Measurements from ENCODE around the gene MTO1.

Gene MTO1

GRCh38 chr6:73532293-73532692 is 70.8 kb downstream of the MTO1 start:
- Histone ChIP-seq H3K9me3 (ENCODE audit: insufficient read depth, low read length) (no peaks in the 10 kb centered on the region), H3K9me2 (replicated peaks; ENCODE audit: insufficient read depth, low read length) (no peaks in the 10 kb centered on the region), H4K20me1 (ENCODE audit: low read depth, low read length) (no peaks in the 10 kb centered on the region), H3K79me2 (ENCODE audit: insufficient read depth, low read length) (no peaks in the 10 kb centered on the region), H3K4me3 (ENCODE audit: insufficient read depth, low read length, poor library complexity, severe bottlenecking) (no peak overlapping the region), H3K36me3 (ENCODE audit: low read length) (no peaks in the 10 kb centered on the region), H3F3A (ENCODE audit: insufficient read depth) (no peaks in the 10 kb centered on the region), H2AFZ (ENCODE audit: low read depth, low read length, severe bottlenecking) (no peak overlapping the region), H3K4me2 (ENCODE audit: low read depth, low read length, poor library complexity, severe bottlenecking) (no peak overlapping the region), H3K27ac (ENCODE audit: low read depth, low read length) (no peak overlapping the region), H3K27me3 (ENCODE audit: low read length) (no peaks in the 10 kb centered on the region), H3K9ac (ENCODE audit: low read length) (no peak overlapping the region)
- TF ChIP-seq CTCF (IDR thresholded peaks at IDR 0.05; ENCODE audit: insufficient read depth, low read length, poor library complexity, severe bottlenecking) (no peak), EZH2phosphoT487 (conservative IDR thresholded peaks at IDR 0.05; ENCODE audit: low read length) (no peak)

- H3K9me3 ChIP-seq (ENCODE audit: insufficient read depth, low read length): no peaks in the 10 kb centered on the region
- TF ChIP-seq CTCF (IDR thresholded peaks at IDR 0.05; ENCODE audit: insufficient read depth, low read length, poor library complexity, severe bottlenecking) (no peak), EZH2phosphoT487 (conservative IDR thresholded peaks at IDR 0.05; ENCODE audit: low read length) (no peak)
- H3K27me3 ChIP-seq (ENCODE audit: low read length): no peaks in the 10 kb centered on the region
- H3K4me3 ChIP-seq (ENCODE audit: insufficient read depth, low read length, poor library complexity, severe bottlenecking): no peak overlapping the region
- no peaks in the 10 kb centered on the region for H3K9me2 ChIP-seq (replicated peaks; ENCODE audit: insufficient read depth, low read length)
- H3F3A ChIP-seq (ENCODE audit: insufficient read depth): no peaks in the 10 kb centered on the region
- no peaks in the 10 kb centered on the region for H4K20me1 ChIP-seq (ENCODE audit: low read depth, low read length)
- H3K27ac ChIP-seq (ENCODE audit: low read depth, low read length): no peak overlapping the region
- no peak overlapping the region for H3K4me2 ChIP-seq (ENCODE audit: low read depth, low read length, poor library complexity, severe bottlenecking)
- H3K36me3 ChIP-seq (ENCODE audit: low read length): no peaks in the 10 kb centered on the region
- no peak overlapping the region for H3K9ac ChIP-seq (ENCODE audit: low read length)
- H3K79me2 ChIP-seq (ENCODE audit: insufficient read depth, low read length): no peaks in the 10 kb centered on the region
- no peak overlapping the region for H2AFZ ChIP-seq (ENCODE audit: low read depth, low read length, severe bottlenecking)
Measured at GRCh38 chr6:73534628-73535027, 73.1 kb downstream of the MTO1 start.

GRCh38 chr6:73537677-73538076 is 76.1 kb downstream of the MTO1 start:
- Histone ChIP-seq H3K4me2 (ENCODE audit: low read depth, low read length, poor library complexity, severe bottlenecking) (no peak overlapping the region), H3K9me2 (replicated peaks; ENCODE audit: insufficient read depth, low read length) (no peaks in the 10 kb centered on the region), H3K9ac (ENCODE audit: low read length) (no peak overlapping the region), H3K4me3 (ENCODE audit: insufficient read depth, low read length, poor library complexity, severe bottlenecking) (no peak overlapping the region), H3K27ac (ENCODE audit: low read depth, low read length) (no peak overlapping the region), H3K36me3 (ENCODE audit: low read length) (no peaks in the 10 kb centered on the region), H3K27me3 (ENCODE audit: low read length) (no peaks in the 10 kb centered on the region), H4K20me1 (ENCODE audit: low read depth, low read length) (no peaks in the 10 kb centered on the region), H3F3A (ENCODE audit: insufficient read depth) (no peaks in the 10 kb centered on the region), H3K79me2 (ENCODE audit: insufficient read depth, low read length) (no peaks in the 10 kb centered on the region), H2AFZ (ENCODE audit: low read depth, low read length, severe bottlenecking) (no peak overlapping the region), H3K9me3 (ENCODE audit: insufficient read depth, low read length) (no peaks in the 10 kb centered on the region)
- no peak for TF ChIP-seq EZH2phosphoT487 (conservative IDR thresholded peaks at IDR 0.05; ENCODE audit: low read length)
- no peak for TF ChIP-seq CTCF (IDR thresholded peaks at IDR 0.05; ENCODE audit: insufficient read depth, low read length, poor library complexity, severe bottlenecking)

All from SU-DHL-6 (cell line).